K562 (cell line): Measurements from ENCODE around the gene NOPCHAP1. TPM values are rescaled to one million over a fixed set of nuclear protein-coding genes. Genes with fewer than 3 reads are reported as not detected.

Experiments
- ATAC-seq: fragments of 200-7000 bp; cut with Tn5 transposase; 3 replicates; pipeline ENCODE4 v1.9.1; 2020; ENCODE audit warnings: moderate library complexity
- BruUV-seq: library from RNA; stranded (reverse); fragments of 400-500 nt; replicated peaks from 2 replicates; lab custom pipeline; 2021; lab: Mats Ljungman, UMichigan
- CTCF ChIA-PET: fragments of 300-600 bp; formaldehyde crosslinking; extraction: SDS; loops from one replicate; lab custom pipeline; 2021; ENCODE audit warnings: low intra/inter-chr PET ratio; lab: Yijun Ruan, JAX
- POLR2A ChIA-PET: fragments of 300-600, 350-650 bp; sonication (Branson Sonifier 250); formaldehyde crosslinking; extraction: SDS; loops from one replicate; lab custom pipeline; 2021; ENCODE audit warnings: antibody characterized with exemption, inconsistent platforms; lab: Yijun Ruan, JAX
- DNase-seq, 4 experiments: peaks; one replicate each; pipeline versions ENCODE4 v3.0.0 to v3.0.0-alpha.2; 2011 to 2018; ENCODE audit warnings: low spot score in 3 of 4, mixed read lengths in 3 of 4; ENCODE audit errors: extremely low read depth in 1 of 4
- FAIRE-seq: peaks from 2 replicates; lab custom pipeline; 2011; peaks lifted over from hg19 to GRCh38; lab: Jason Lieb, UNC
- H2AFZ ChIP-seq: 2 replicates; pipeline ENCODE4 v1.6.0; 2011; ENCODE audit warnings: low read depth, low read length, control low read depth, inconsistent platforms
- H3K27ac ChIP-seq: fragments of 200-600 bp; 3 replicates; pipeline ENCODE4 v1.8.0; 2011; ENCODE audit warnings: low read depth, mild to moderate bottlenecking, control low read depth, inconsistent platforms, low read length, moderate library complexity, mixed read lengths; ENCODE audit errors: extremely low read depth
- H3K27me3 ChIP-seq, 2 experiments: fragments of 300-600 bp in 1 of 2; 2 replicates in 1 of 2; 3 replicates in 1 of 2; pipeline versions ENCODE4 v1.6.0 to v1.8.0; 2011; ENCODE audit warnings: inconsistent platforms in 2 of 2, low read length in 2 of 2, mild to moderate bottlenecking in 1 of 2, mixed read lengths in 1 of 2, moderate library complexity in 1 of 2; ENCODE audit not compliant: control insufficient read depth in 2 of 2, insufficient read depth in 2 of 2
- H3K36me3 ChIP-seq: fragments of 300-600 bp; 3 replicates; pipeline ENCODE4 v1.8.0; 2011; ENCODE audit warnings: mild to moderate bottlenecking, low read length, inconsistent platforms; ENCODE audit not compliant: control insufficient read depth, insufficient read depth
- H3K4me1 ChIP-seq, 2 experiments: fragments of 200-600 bp in 1 of 2; replicated peaks in 1 of 2; 2 replicates in 1 of 2; 3 replicates in 1 of 2; pipeline versions ENCODE4 v1.5.1 to v1.8.0; 2011; ENCODE audit warnings: inconsistent platforms in 2 of 2, low read length in 2 of 2, mild to moderate bottlenecking in 1 of 2, mixed read lengths in 1 of 2, moderate library complexity in 1 of 2; ENCODE audit not compliant: control insufficient read depth in 2 of 2, insufficient read depth in 2 of 2
- H3K4me2 ChIP-seq: 2 replicates; pipeline ENCODE4 v1.6.1; 2011; ENCODE audit warnings: low read length, control low read depth, inconsistent platforms, mixed read lengths; ENCODE audit not compliant: insufficient read depth
- H3K4me3 ChIP-seq: fragments of 200-600 bp; sonication (generic), shearing (Covaris generic); 2 replicates; pipeline ENCODE4 v1.5.1; 2016; ENCODE audit warnings: control low read depth, inconsistent platforms
- H3K79me2 ChIP-seq: fragments of 200-600 bp; 3 replicates; pipeline ENCODE4 v1.8.0; 2011; ENCODE audit warnings: low read length, inconsistent platforms; ENCODE audit not compliant: control insufficient read depth, insufficient read depth
- H3K9ac ChIP-seq, 2 experiments: 2 replicates each; pipeline versions ENCODE4 v1.6.0 to v1.6.1; 2011; ENCODE audit warnings: low read depth in 2 of 2, low read length in 2 of 2, control low read depth in 1 of 2, inconsistent platforms in 1 of 2, mild to moderate bottlenecking in 1 of 2, mixed read lengths in 1 of 2; ENCODE audit not compliant: insufficient read depth in 1 of 2
- H3K9me1 ChIP-seq: one replicate; pipeline ENCODE4 v1.6.0; 2011; ENCODE audit warnings: inconsistent platforms, mild to moderate bottlenecking, low read length, moderate library complexity; ENCODE audit not compliant: control insufficient read depth, insufficient read depth
- H3K9me3 ChIP-seq: replicated peaks from 2 replicates; pipeline ENCODE4 v1.5.1; 2011; ENCODE audit warnings: low read depth, low read length, inconsistent platforms; ENCODE audit not compliant: control insufficient read depth, insufficient read depth
- H4K20me1 ChIP-seq: replicated peaks from 2 replicates; pipeline ENCODE4 v1.6.1; 2011; ENCODE audit warnings: low read length, inconsistent platforms, mixed read lengths; ENCODE audit not compliant: control insufficient read depth, insufficient read depth
- ARID1B ChIP-seq: fragments of 450-650 bp; IDR thresholded peaks from 2 replicates; pipeline ENCODE4 v1.6.1; 2016; ENCODE audit warnings: antibody characterized with exemption, mild to moderate bottlenecking, inconsistent platforms
- ARID3A ChIP-seq: IDR thresholded peaks from 2 replicates; pipeline ENCODE4 v1.6.1; 2012; ENCODE audit warnings: low read depth, low read length, improper control_type of control experiment, borderline replicate concordance
- DDX20 ChIP-seq: fragments of 450-650 bp; IDR thresholded peaks from 2 replicates; pipeline ENCODE4 v1.6.1; 2016; ENCODE audit warnings: missing genetic modification characterization, low read depth, mild to moderate bottlenecking, missing compliant biosample characterization, moderate library complexity
- ILK ChIP-seq: fragments of 450-650 bp; IDR thresholded peaks from 2 replicates; pipeline ENCODE4 v1.6.1; 2016; ENCODE audit warnings: missing genetic modification characterization, low read depth, mild to moderate bottlenecking, missing compliant biosample characterization, moderate library complexity, borderline replicate concordance
- SIN3B ChIP-seq: fragments of 450-650 bp; IDR thresholded peaks from 2 replicates; pipeline ENCODE4 v1.6.1; 2017; ENCODE audit warnings: low read depth, mild to moderate bottlenecking, moderate library complexity
- SMARCE1 ChIP-seq: fragments of 450-650 bp; IDR thresholded peaks from 2 replicates; pipeline ENCODE4 v1.7.1; 2016; ENCODE audit warnings: mild to moderate bottlenecking
- ZNF24 ChIP-seq: fragments of 450-650 bp; IDR thresholded peaks from 2 replicates; pipeline ENCODE4 v1.6.1; 2016
- ZNF316 ChIP-seq: fragments of 450-650 bp; IDR thresholded peaks from 2 replicates; pipeline ENCODE4 v1.6.1; 2016
- ZNF639 ChIP-seq, 2 experiments: fragments of 200-800 bp in 1 of 2; sonication (Bioruptor generic) in 1 of 2; sonication (generic) in 1 of 2; formaldehyde crosslinking in 1 of 2; IDR thresholded peaks in 1 of 2; conservative IDR thresholded peaks in 1 of 2; 2 replicates each; pipeline versions ENCODE4 v1.5.0 to v1.6.1; 2016 to 2020; ENCODE audit warnings: missing compliant biosample characterization in 1 of 2, missing genetic modification characterization in 1 of 2, missing genetic modification reagents in 1 of 2
- in situ Hi-C: fragments of 300-500 bp; cut with MboI; formaldehyde crosslinking; loops from 4 replicates; pipeline ENCODE4 v1.15.0; 2018; ENCODE audit warnings: inconsistent platforms, mixed read lengths
- intact Hi-C: fragments of 100-400 bp; cut with micrococcal nuclease; formaldehyde crosslinking; loops from 2 replicates; pipeline ENCODE4 v1.14.2; 2022
- polyA plus RNA-seq, 8 experiments: library from polyadenylated mRNA; depleted of rRNA in 4 of 8; stranded (reverse) in 5 of 8; unstranded in 3 of 8; fragments of >200 nt; fragmentation: Nextera tagmentation in 2 of 8; fragmentation: Illumina TruSeq in 1 of 8; extraction: Ambion mirVana in 2 of 8; extraction: Trizol in 1 of 8; gene quantifications; 2 replicates each; pipeline versions ENCODE4 v1.2.1 to v1.2.3, GENCODE V29; 2011 to 2014; ENCODE audit warnings: inconsistent platforms in 1 of 8, missing spikeins in 1 of 8
- total RNA-seq, 7 experiments: library from RNA; depleted of rRNA in 6 of 7; stranded (reverse); fragments of >200 nt in 6 of 7; fragmentation: Illumina TruSeq in 2 of 7; extraction: Trizol in 2 of 7; gene quantifications; 2 replicates each; pipeline versions ENCODE4 v1.2.1 to v1.2.3, GENCODE V29; 2011 to 2021; ENCODE audit warnings: low replicate concordance in 1 of 7

The NOPCHAP1 gene
- total and polyA plus RNA-seq, 9 of the 15 experiments (the other 6 are each of a cell fraction or from before 2014, with no cell fraction given), result 19.4 to 108 (median 33.4) TPM

- ChIA-PET POLR2A (no interaction called here), CTCF (no interaction called here)
- Histone ChIP-seq H2AFZ (no peak overlapping the region), H3K36me3 (peaks cover 82% of the 10 kb centered on the region), H3K79me2 (no peaks in the 10 kb centered on the region), H3K9ac (no peak overlapping the region), H3K27ac (no peak overlapping the region), H3K4me2 (no peak overlapping the region), H3K9me3 (no peaks in the 10 kb centered on the region), H4K20me1 (no peaks in the 10 kb centered on the region), H3K9me1 (no peaks in the 10 kb centered on the region), H3K4me3 (no peak overlapping the region), H3K27me3 (no peaks in the 10 kb centered on the region), H3K4me1 (no peaks in the 10 kb centered on the region)
- no peak for TF ChIP-seq SIN3B
- TF ChIP-seq ARID3A, result no peak
- no peak for TF ChIP-seq SMARCE1
- TF ChIP-seq ARID1B, result no peak
- TF ChIP-seq ILK (tag), result no peak
- TF ChIP-seq ZNF316, result no peak
- no peak for TF ChIP-seq ZNF24
- no peak for TF ChIP-seq ZNF639 (CRISPR knock-in tag; conservative IDR thresholded peaks at IDR 0.05 in 1 of 2, IDR thresholded peaks at IDR 0.05 in 1 of 2)
- TF ChIP-seq DDX20, result no peak
- DNase-seq (no peak), FAIRE-seq (no peak), ATAC-seq (no peak)
- intact Hi-C loops (no loop called here), in situ Hi-C loops (no loop called here)
- BruUV-seq, result no TSS peak
These were observed 15.4 kb downstream of the NOPCHAP1 start for GRCh38 chr12:105001476-105001875.
